T47D (cell line): Measurements from ENCODE around the gene DNAJC18.

Source experiments
- DNase-seq, 2 experiments: peaks; one replicate each; pipeline versions ENCODE4 v3.0.0 to v3.0.0-alpha.2; 2011 to 2012; ENCODE audit warnings: low read depth in 1 of 2, low spot score in 1 of 2
- JUND ChIP-seq: IDR thresholded peaks from 2 replicates; pipeline ENCODE4 v1.6.1; 2012; ENCODE audit warnings: low read depth
- in situ Hi-C: cut with HindIII; loops from 2 replicates; pipeline ENCODE4 v1.10.0; 2016; ENCODE audit warnings: low sequenced_read_pairs, low pct_unique_long_range_greater_than_20kb

DNAJC18 gene

GRCh38 chr5:139383275-139383992, 55.9 kb downstream of the DNAJC18 start, which contains the start of gene SLC23A1:
SLC23A1 (minus strand) TSS chr5:139383297; CDS start chr5:139383253, 44 bp downstream.
- no peak for DNase-seq
- in situ Hi-C loops = no loop called here
- no peak for TF ChIP-seq JUND

- in situ Hi-C loops = no loop called here
- no peak for TF ChIP-seq JUND
- DNase-seq = no peak
Measured at GRCh38 chr5:139382807-139383206, 56.5 kb downstream of the DNAJC18 start.

GRCh38 chr5:139381837-139382761, 57.2 kb downstream of the DNAJC18 start:
- no peak for TF ChIP-seq JUND
- DNase-seq = no peak
- in situ Hi-C loops = no loop called here

DNA sequence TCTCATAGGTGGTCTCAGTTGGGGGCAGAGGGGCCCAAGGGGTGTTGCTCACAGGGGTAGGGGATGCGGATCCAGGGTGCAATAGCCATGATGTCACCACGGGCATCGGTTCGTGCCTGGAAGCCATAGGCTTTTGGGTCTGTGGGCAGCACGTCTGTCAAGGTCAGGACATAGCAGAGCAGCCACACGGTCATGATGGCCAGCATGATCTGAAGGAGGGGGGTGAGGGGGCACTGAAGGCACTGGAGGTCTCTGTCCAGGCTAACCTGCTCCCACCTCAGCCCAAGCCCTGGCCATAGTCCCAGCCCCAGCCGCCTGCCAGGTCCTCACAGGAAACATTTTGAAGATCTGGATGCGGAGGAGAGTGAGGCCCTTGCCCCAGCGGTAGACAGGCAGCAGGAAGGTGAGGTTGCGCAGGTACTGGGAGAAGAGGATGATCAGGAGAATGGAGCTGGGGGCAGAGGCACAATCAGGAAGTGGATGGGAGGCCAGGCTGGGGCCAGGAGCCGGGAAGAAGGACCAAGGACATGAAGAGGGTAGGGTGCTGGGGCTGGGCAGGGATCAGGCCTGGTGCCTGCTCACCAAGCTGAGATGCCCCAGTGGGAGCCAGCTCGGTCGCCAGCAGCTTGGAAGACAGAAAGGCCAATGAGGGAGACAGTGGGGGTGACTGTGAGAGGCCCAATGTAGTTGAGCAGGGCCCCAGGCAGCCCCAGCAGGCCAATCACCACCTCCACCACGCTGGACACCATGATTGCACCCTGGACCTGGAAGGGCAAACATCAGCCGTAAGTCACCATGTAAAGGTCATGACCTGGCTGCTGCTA, 59.5 kb downstream of the DNAJC18 start:
- in situ Hi-C loops = no loop called here
- TF ChIP-seq JUND = no peak
- DNase-seq = no peak

- DNase-seq = no peak
- no peak for TF ChIP-seq JUND
- in situ Hi-C loops = no loop called here
Measured at GRCh38 chr5:139378941-139379361, 60.4 kb downstream of the DNAJC18 start.

- in situ Hi-C loops = no loop called here
- DNase-seq = no peak
- TF ChIP-seq JUND = no peak
Measured at GRCh38 chr5:139378101-139378825, 61.1 kb downstream of the DNAJC18 start.

DNA sequence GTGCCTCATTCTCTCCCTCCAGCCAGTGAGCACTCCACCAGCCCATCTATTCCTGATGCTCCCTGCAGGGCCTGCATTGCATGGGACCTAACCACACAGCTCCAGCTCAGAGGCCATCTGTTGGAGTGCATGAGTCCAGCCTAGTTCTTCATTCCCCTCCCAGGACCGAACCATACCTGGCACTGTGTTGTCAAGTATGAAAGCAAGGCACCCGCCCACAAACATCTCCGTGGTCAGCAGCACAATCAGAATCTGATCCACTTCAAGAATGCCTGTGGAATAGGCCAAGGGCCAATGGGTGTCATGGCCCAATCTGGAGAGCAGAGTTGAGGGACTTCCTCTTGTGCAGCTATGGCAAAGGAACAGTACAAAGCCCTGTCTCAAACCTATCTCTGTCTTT, 62.1 kb downstream of the DNAJC18 start:
- in situ Hi-C loops = no loop called here
- no peak for TF ChIP-seq JUND
- no peak for DNase-seq

- in situ Hi-C loops = no loop called here
- no peak for DNase-seq
- no peak for TF ChIP-seq JUND
Measured at GRCh38 chr5:139376364-139376763, 63.0 kb downstream of the DNAJC18 start.

DNA sequence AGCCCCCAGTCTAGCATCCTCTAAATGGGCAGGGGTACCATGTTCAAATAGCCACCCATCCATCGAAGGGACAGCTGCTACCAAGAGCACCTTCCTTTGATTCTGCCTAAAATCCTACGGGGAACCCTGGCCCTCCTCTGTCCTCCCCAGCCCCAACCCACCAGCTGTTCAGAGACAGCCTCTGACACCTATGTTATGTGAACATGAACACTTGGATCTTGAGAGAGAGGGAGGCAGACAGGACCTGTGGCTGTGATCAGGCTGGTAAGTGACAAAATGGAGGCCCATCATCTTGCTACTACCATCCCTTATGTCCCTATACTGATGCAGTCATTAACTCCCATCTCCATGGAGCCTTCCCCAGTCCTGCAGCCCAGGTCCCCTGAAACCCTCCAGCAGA, 64.4 kb downstream of the DNAJC18 start:
- no peak for DNase-seq
- TF ChIP-seq JUND = no peak
- in situ Hi-C loops = no loop called here

- DNase-seq = no peak
- TF ChIP-seq JUND = no peak
- in situ Hi-C loops = no loop called here
Measured at GRCh38 chr5:139371482-139372435, 67.6 kb downstream of the DNAJC18 start.

- in situ Hi-C loops = no loop called here
- DNase-seq = no peak
- TF ChIP-seq JUND = no peak
Measured at GRCh38 chr5:139369181-139369580, 70.1 kb downstream of the DNAJC18 start.
